GM19240 (cell line): ENCODE data around the gene TUBGCP6.

Experiments
- DNase-seq: peaks from one replicate; pipeline ENCODE4 v3.0.0; 2011; ENCODE audit warnings: low spot score; ENCODE audit not compliant: insufficient read length

The TUBGCP6 gene

GRCh38 chr22:50197856-50198623, 46.8 kb downstream of the TUBGCP6 start:
- no peak for DNase-seq

GRCh38 chr22:50197000-50197800, 47.6 kb downstream of the TUBGCP6 start:
- no peak for DNase-seq

- DNase-seq = no peak
These were observed 48.6 kb downstream of the TUBGCP6 start for GRCh38 chr22:50196256-50196655.

DNA sequence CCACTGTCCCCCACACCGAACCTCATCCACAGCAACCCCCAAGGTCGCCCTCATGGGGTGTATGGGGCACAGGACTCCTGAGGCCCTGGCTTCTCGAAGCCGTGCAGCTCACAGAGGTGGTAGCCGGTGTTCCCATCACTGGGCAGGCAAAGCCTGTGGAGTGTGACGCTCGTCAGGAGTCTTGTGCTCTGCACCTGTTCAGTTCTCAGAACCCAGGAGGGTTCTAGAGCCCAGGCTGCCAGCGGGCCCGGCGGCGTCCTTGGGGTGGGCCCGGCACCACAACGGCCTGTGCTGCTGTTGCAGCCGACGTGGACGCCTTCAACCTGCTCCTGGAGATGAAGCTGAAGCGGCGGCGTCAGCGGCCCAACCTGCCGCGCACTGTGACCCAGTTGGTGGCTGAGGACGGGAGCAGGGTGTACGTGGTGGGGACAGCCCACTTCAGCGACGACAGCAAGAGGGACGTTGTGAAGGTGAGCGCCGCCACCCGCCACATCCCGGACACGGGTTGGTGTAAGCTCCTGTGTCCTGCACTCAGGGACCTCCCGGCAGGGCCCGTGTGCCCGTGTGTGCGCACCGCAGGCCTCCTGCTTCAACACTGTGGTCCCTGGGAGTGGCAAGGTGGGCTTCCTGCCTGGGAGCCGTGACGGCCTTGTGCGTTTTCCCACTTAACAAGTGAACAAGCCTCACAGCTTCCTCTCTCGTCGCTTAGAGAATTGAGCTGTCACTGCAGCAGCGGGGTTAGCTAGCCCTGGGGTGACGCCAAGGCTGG, 50.6 kb downstream of the TUBGCP6 start:
- no peak for DNase-seq

DNA sequence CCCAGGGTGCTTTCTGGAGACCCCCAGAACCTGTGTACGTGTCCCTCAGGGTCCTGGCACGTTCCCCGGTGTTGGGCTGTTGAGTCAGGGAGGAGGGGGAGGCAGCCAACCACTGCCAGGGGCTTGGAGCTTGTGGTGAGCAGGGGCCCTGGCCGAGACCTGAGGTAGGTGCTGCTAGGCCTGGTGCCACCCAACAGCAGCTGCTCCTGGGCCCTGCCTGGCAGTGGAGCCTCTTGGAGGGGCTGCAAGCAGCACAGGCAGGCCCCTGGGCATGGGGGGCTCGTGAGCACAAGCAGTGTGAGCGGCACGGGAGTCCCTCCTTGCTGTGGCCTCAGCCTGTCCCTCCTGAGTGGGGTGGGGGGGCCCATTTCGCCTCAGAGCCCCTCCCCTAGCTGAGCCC, 51.2 kb downstream of the TUBGCP6 start:
- no peak for DNase-seq

GRCh38 chr22:50192436-50193204, 52.2 kb downstream of the TUBGCP6 start:
- no peak for DNase-seq

GRCh38 chr22:50190941-50191741, 53.7 kb downstream of the TUBGCP6 start:
- no peak for DNase-seq

DNA sequence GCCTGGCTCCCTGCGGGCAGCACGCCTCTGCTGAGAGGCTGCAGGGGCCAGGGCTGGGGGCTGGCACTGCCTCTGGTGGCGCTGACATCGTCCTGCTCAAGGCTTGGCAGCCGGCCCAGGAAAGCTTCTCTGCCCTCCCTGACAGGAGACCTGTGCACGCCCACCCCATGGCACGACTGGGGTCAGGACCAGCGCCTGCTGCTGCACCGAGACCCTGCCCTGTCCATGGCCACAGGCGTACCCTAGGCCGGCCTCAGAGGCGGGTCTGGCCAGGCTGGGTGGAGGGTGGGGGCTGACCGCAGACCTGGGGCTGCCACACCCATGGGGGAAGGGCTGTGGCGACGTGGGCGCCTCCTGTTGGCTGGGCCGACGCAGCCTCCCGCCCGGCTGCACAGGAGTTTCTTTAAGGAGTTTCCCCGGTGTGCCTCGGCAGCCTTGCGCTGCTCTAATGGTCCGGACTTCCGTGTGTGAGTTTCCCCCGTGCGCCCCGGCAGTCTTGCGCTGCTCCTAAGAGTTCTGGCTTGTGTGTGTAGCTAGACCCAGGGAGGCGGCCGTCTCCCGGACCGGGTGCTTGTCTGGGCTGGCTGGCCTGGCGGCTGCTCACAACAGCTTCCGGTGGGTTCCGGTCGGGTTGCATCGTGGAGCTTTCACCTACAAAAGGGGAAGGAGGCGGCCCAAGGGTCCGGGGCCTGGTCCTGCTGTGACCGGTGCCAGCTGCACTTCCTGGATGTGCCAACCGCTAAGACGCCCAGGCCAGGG, 54.5 kb downstream of the TUBGCP6 start:
- DNase-seq = peak; percentile 80

DNA sequence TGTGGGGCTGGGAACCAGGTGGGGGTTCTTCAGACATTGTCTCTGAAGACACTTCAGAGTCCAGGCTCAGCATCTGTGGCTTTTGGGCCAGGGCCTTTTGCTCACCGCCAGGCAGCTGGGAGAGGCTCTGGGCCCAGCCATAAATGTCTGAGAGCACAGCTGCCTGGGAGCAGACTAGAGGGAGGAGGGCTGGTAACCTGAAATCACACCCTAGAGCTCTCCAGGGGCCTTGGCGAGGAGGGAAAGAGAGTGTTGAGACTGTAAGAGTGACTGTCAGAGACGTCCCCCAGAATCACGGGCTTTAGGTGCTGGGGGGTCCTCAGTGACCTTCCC, 55.0 kb downstream of the TUBGCP6 start:
- no peak for DNase-seq

DNA sequence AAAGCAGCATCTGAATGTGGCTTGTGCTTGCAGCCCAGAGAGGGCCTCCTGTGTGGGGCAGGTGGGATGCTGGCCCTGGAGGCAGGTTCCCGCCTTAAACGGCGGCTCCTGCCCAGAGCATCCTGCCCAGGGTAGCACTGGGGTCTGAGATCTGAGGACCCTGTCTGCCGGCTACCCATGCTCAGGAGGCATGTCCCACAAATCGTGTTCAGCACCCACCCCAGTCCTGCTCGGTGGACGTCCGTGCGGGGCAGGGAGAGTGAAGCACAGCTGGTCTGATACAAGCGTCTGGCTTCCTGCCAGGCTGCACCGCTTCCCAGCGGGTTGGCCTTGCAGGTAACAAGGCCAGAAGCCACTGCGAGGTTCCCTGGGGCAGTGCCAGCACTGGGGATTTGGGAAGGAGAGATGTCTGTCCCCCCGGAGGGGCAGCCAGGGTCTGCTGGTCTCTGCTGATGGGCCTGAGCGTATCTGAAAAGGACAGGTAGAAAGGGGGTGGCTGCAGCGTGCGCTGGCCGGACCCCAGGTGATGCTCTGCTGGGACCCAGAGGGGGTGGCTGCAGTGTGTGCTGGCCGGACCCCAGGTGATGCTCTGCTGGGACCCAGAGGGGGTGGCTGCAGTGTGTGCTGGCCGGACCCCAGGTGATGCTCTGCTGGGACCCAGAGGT, 55.5 kb downstream of the TUBGCP6 start:
- no peak for DNase-seq

- no peak for DNase-seq
These were observed 56.5 kb downstream of the TUBGCP6 start for GRCh38 chr22:50188356-50188755.

- DNase-seq = no peak
These were observed 57.9 kb downstream of the TUBGCP6 start for GRCh38 chr22:50186761-50187523.

DNA sequence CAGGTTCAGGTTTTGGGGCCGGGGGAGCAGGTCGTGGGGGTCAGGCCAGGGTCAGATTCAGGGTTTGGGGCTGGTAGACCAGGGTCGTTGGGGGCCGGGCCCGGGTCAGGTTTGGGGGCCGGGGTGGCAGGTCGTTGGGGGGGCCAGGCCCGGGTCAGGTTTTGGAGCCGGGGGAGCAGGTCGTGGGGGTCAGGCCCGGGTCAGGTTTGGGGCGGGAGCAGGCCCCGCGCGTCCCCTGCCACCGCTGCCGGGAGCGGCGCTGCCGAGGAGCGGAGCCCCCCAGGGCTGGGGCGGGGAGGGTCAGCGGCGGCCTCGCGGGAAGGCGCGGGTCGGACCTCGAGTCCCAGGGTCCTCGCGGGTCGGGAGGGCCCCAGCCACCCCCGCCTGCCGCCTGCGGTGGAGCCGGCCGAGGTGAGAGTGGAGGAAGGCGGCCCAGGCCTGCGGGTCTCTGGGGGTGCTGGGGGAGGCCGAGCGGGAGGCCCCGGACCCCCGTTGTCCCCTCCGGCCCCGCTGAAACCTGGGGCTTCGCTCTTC, 58.6 kb downstream of the TUBGCP6 start:
- DNase-seq = no peak

DNA sequence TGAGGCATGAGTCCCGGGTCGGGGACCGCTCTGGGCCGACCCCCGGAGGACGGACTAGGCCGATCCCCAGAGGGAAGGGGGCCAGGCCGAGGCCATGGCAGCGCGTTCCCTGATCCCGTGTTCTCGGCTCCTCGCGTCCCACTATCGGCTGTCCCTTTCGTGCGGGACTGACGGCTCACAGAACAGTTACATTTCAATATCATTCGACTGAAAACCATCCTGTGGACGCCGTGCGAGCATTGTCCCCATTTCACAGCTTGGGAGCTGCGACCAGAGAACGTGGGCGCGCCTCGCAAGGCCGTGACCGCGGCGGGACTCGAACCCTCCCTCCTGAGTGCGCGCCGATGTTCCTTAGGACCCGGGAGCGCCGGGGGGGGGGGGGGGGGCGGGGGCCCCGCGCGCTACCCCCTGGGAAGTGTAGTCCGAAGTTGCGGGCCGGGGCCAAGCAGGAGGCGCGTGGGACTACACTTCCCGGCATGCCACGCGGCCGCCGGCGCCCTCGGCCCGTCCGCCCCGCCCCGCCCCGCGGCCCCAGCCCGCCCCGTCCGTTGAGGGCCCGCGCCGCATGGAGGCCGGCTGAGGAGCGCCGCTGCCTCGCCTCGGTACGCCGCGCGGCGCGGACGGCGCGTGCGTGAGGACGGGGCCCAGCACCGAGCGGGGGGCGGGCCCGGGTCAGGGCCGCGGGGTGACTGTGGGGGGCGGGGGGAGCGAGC, 59.3 kb downstream of the TUBGCP6 start, which contains the start of gene TRABD:
TSS of gene TRABD (plus strand) at position 539 of the 713 bp plus-strand sequence. CDS start 7,148 bp downstream, outside the sequence.
- peak; percentile 97 for DNase-seq

GRCh38 chr22:50184902-50185374, 59.9 kb downstream of the TUBGCP6 start:
- DNase-seq = no peak

GRCh38 chr22:50184004-50184901, 60.6 kb downstream of the TUBGCP6 start:
- no peak for DNase-seq
